PC-9 (cell line): ENCODE measurements around the gene TIA1.
"Not testable (repeated sequence)": the region's sequence is repeated elsewhere in the genome, so short reads cannot be mapped to it uniquely, and the experiment has no call there.

ENCODE experiments used
- EZH2 ChIP-seq: fragments of 200-600 bp; sonication (generic); IDR thresholded peaks from 2 replicates; pipeline ENCODE4 v1.8.0; 2017; ENCODE audit warnings: antibody characterized with exemption, low read depth
- TF ChIP-seq, protein P1 (sequence below): fragments of 200-600 bp; sonication (generic); conservative IDR thresholded peaks from 2 replicates; pipeline ENCODE4 v1.6.1; 2017; ENCODE audit warnings: mixed run types, antibody characterized with exemption, mild to moderate bottlenecking, moderate library complexity

DNA sequence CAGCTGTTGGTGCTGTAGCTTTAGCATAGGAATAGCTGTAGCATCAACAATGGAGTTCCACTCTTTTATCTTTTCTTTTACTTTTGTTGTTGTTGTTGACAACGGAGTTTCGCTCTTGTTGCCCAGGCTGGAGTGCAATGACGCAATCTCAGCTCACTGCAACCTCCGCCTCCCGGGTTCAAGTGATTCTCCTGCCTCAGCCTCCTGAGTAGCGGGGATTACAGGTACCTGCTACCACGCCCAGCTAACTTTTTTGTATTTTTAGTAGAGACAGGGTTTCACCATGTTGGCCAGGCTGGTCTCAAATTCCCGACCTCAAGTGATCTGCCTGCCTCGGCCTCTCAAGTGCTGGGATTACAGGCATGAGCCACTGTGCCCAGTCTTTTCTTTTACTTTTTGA, 61.3 kb downstream of the TIA1 start:
- not testable (repeated sequence) for TF ChIP-seq EZH2
- TF ChIP-seq, protein P1, sequence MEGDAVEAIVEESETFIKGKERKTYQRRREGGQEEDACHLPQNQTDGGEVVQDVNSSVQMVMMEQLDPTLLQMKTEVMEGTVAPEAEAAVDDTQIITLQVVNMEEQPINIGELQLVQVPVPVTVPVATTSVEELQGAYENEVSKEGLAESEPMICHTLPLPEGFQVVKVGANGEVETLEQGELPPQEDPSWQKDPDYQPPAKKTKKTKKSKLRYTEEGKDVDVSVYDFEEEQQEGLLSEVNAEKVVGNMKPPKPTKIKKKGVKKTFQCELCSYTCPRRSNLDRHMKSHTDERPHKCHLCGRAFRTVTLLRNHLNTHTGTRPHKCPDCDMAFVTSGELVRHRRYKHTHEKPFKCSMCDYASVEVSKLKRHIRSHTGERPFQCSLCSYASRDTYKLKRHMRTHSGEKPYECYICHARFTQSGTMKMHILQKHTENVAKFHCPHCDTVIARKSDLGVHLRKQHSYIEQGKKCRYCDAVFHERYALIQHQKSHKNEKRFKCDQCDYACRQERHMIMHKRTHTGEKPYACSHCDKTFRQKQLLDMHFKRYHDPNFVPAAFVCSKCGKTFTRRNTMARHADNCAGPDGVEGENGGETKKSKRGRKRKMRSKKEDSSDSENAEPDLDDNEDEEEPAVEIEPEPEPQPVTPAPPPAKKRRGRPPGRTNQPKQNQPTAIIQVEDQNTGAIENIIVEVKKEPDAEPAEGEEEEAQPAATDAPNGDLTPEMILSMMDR = not testable (repeated sequence)
